Measurements from ENCODE around the gene RARA. TPM values are rescaled to one million over a fixed set of nuclear protein-coding genes. Genes with fewer than 3 reads are reported as not detected.
"Not testable (repeated sequence)": the region's sequence is repeated elsewhere in the genome, so short reads cannot be mapped to it uniquely, and the experiment has no call there.

The RARA gene
- total RNA-seq, 4 donors from 2014 or later, result 26.7 to 61.5 (median 35.9) TPM

GRCh38 chr17:40366861-40367518 is 58.0 kb downstream of the RARA start:
- ATAC-seq (ENCODE audit: low FRiP score) (no peak), DNase-seq (ENCODE audit: low spot score) (no peak)
- TF ChIP-seq, protein P1, sequence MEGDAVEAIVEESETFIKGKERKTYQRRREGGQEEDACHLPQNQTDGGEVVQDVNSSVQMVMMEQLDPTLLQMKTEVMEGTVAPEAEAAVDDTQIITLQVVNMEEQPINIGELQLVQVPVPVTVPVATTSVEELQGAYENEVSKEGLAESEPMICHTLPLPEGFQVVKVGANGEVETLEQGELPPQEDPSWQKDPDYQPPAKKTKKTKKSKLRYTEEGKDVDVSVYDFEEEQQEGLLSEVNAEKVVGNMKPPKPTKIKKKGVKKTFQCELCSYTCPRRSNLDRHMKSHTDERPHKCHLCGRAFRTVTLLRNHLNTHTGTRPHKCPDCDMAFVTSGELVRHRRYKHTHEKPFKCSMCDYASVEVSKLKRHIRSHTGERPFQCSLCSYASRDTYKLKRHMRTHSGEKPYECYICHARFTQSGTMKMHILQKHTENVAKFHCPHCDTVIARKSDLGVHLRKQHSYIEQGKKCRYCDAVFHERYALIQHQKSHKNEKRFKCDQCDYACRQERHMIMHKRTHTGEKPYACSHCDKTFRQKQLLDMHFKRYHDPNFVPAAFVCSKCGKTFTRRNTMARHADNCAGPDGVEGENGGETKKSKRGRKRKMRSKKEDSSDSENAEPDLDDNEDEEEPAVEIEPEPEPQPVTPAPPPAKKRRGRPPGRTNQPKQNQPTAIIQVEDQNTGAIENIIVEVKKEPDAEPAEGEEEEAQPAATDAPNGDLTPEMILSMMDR (IDR thresholded peaks at IDR 0.05), result no peak

DNA sequence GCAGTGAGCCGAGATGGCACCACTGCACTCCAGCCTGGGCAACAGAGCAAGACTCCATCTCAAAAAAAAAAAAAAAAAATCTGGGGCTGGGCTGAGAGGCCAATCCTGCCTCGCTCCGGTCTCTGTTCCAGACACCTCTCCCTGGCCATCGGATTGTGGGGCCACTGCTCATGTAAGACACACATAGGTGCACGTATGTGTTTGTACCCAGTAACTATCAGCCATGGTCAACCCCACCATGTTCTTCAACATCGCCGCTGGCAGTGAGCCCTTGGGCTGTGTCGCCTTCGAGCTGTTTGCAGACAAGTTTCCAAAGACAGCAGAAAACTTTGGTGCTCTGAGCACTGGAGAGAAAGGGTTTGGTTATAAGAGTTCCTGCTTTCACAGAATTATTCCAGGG is 58.7 kb downstream of the RARA start:
- DNase-seq (ENCODE audit: low spot score); ATAC-seq (ENCODE audit: low FRiP score): not testable (repeated sequence)

DNA sequence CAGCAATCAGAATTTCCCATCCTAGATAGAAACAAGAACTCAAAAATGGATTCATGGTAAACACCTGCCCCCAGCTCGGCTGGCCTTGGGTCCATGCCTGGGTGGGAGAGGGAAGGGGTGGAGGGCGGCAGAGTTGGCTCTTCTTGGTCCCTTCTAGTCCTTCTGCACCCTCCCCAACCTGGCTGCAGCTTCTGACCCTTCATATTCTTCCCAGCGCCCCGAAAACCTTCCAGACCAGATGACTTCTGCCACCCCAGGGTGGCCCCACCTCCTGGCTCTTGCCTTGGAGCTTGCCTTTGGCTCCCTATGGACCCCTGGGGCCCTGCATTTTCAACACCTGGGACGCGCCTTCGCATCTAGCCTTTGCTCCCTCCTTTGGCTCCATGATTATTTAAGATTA is 60.9 kb downstream of the RARA start:
- TF ChIP-seq, protein P1 (IDR thresholded peaks at IDR 0.05), result no peak
- no peak for ATAC-seq (ENCODE audit: low FRiP score)
- DNase-seq (ENCODE audit: low spot score), result no peak

- TF ChIP-seq, protein P1 (IDR thresholded peaks at IDR 0.05), result no peak
- ATAC-seq (ENCODE audit: low FRiP score) (no peak), DNase-seq (ENCODE audit: low spot score) (no peak)
Measured at GRCh38 chr17:40371261-40371929, 62.4 kb downstream of the RARA start.

- TF ChIP-seq, protein P1 (IDR thresholded peaks at IDR 0.05), result no peak
- ATAC-seq (ENCODE audit: low FRiP score) (no peak), DNase-seq (ENCODE audit: low spot score) (no peak)
Measured at GRCh38 chr17:40372031-40372430, 63.1 kb downstream of the RARA start.

GRCh38 chr17:40372644-40373043 is 63.7 kb downstream of the RARA start:
- ATAC-seq (ENCODE audit: low FRiP score); DNase-seq (ENCODE audit: low spot score): not testable (repeated sequence)

DNA sequence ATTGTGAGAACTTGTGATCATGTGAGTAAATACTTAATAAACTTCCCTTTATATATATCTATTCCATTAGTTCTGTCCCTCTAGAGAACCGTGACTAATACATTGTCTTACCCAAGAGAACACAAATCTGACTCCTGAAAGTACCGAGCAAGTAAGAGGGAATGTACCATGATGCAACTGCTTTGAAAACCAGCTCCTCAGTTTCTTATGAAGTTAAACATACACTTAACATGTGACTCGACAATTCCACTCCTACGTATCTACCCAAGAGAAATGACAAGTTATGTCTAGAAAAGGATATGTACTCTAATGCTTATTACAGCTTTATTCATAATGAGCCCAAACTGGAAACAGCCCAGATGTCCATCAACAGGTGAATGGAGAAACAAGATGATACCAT is 64.3 kb downstream of the RARA start:
- no peak for DNase-seq (ENCODE audit: low spot score)
- TF ChIP-seq, protein P1 (IDR thresholded peaks at IDR 0.05), result no peak
- no peak for ATAC-seq (ENCODE audit: low FRiP score)

DNA sequence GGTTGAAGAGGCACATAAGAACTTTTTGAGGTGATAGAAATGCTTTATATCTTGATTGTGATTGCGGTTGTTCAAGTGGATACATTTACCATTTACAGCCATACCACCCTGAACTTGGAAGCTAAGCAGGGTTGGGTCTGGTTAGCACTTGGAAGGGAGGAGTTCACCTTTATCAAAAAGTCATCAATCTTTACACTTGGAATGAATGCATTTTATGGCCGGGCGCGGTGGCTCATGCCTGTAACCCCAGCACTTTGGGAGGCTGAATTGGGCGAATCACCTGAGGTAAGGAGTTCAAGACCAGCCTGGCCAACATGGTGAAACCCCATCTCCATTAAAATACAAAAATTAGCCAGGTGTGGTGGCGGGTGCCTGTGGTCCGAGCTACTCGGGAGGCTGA is 65.0 kb downstream of the RARA start:
- DNase-seq (ENCODE audit: low spot score), result no peak
- TF ChIP-seq, protein P1 (IDR thresholded peaks at IDR 0.05), result no peak
- no peak for ATAC-seq (ENCODE audit: low FRiP score)

All from omental fat pad (tissue), 4 donors.